ENCODE data around the gene C6orf47. TPM values are rescaled to one million over a fixed set of nuclear protein-coding genes. Genes with fewer than 3 reads are reported as not detected.

The C6orf47 gene
- total RNA-seq, 1 experiment from 2014 or later = 22.4 TPM

DNA sequence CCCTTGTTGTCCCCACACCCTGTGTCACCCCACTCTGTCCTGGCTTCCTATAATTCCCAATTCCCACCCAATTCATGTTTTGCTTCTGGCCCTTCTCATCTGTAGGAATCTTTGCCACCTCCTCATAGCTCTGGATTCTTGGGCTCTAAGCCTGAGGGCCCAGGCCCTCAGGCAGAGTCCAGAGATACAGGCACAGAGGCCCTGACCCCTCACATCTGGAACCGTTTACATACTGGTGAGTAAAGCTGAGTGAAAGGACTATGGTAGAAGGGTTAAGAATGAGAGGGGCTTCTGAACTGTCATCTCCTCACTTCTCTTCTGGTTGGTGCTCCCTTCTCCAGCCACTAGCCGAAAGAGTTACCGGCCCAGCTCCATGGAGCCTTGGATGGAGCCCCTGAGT, 26.4 kb downstream of the C6orf47 start:
- Histone ChIP-seq H3K27ac (ENCODE audit: low read length) (0 out of 2 replicates have a peak overlapping the region, but pooled peaks have one; percentile 13), H3K27me3 (ENCODE audit: control insufficient read depth, insufficient read depth, low read length) (no peaks in the 10 kb centered on the region), H3K36me3 (ENCODE audit: control insufficient read depth, insufficient read depth, low read length) (peaks cover 35% of the 10 kb centered on the region), H3K4me3 (ENCODE audit: low read depth in 2 of 2, low read length in 2 of 2) (no peak overlapping the region), H3K9me3 (ENCODE audit: control insufficient read depth, insufficient read depth, low read depth, low read length) (no peaks in the 10 kb centered on the region), H3K4me1 (ENCODE audit: control insufficient read depth, insufficient read depth, low read length) (peaks cover 11% of the 10 kb centered on the region; the same call in 1 of the 2 replicates)
- DNase-seq (ENCODE audit: low read depth, low spot score) = no peak
- intact Hi-C loops (cut with micrococcal nuclease; ENCODE audit: unreplicated experiment) = no loop called here
- no peak for ATAC-seq
- POLR2A ChIA-PET = no interaction called here
- TF ChIP-seq TCF7L2 (IDR thresholded peaks at IDR 0.05; ENCODE audit: low read depth, low read length) (no peak), CTCF (IDR thresholded peaks at IDR 0.05) (no peak), SIN3A (IDR thresholded peaks at IDR 0.05; ENCODE audit: borderline replicate concordance, insufficient read depth, low read depth, low read length) (no peak), REST (IDR thresholded peaks at IDR 0.05; ENCODE audit: insufficient read depth in 1 of 2, low read depth in 2 of 2, low read length in 1 of 2) (no peak), POLR2AphosphoS5 (IDR thresholded peaks at IDR 0.05; ENCODE audit: low read depth, low read length) (no peak)
- CTCF ChIA-PET = interaction anchor here (0.6 kb wide), 1 partner anchor 1879 kb away, joined by 3 read pairs; no protein-coding TSS in a partner anchor
- no TSS peak for BruUV-seq (replicated peaks)
- in situ Hi-C loops (cut with HindIII; ENCODE audit: low pct_unique_long_range_greater_than_20kb, low sequenced_read_pairs) = no loop called here

GRCh38 chr6:31633447-31633846, 27.1 kb downstream of the C6orf47 start:
- in situ Hi-C loops (cut with HindIII; ENCODE audit: low pct_unique_long_range_greater_than_20kb, low sequenced_read_pairs) = no loop called here
- ChIA-PET POLR2A (no interaction called here), CTCF (interaction anchor here (0.6 kb wide), 1 partner anchor 1880 kb away, joined by 3 read pairs; no protein-coding TSS in a partner anchor)
- no peak; the same call in 1 of the 2 replicates for TF ChIP-seq POLR2AphosphoS5 (IDR thresholded peaks at IDR 0.05; ENCODE audit: low read depth, low read length)
- no peak for TF ChIP-seq TCF7L2 (IDR thresholded peaks at IDR 0.05; ENCODE audit: low read depth, low read length)
- TF ChIP-seq SIN3A (IDR thresholded peaks at IDR 0.05; ENCODE audit: borderline replicate concordance, insufficient read depth, low read depth, low read length) = no peak
- no peak for TF ChIP-seq REST (IDR thresholded peaks at IDR 0.05; ENCODE audit: insufficient read depth in 1 of 2, low read depth in 2 of 2, low read length in 1 of 2)
- no peak for TF ChIP-seq CTCF (IDR thresholded peaks at IDR 0.05)
- peaks cover 11% of the 10 kb centered on the region; the same call in 1 of the 2 replicates for H3K4me1 ChIP-seq (ENCODE audit: control insufficient read depth, insufficient read depth, low read length)
- no peaks in the 10 kb centered on the region for H3K27me3 ChIP-seq (ENCODE audit: control insufficient read depth, insufficient read depth, low read length)
- no peak overlapping the region for H3K4me3 ChIP-seq (ENCODE audit: low read depth in 2 of 2, low read length in 2 of 2)
- DNase-seq (ENCODE audit: low read depth, low spot score) = no peak
- ATAC-seq = no peak
- no peaks in the 10 kb centered on the region for H3K9me3 ChIP-seq (ENCODE audit: control insufficient read depth, insufficient read depth, low read depth, low read length)
- H3K27ac ChIP-seq (ENCODE audit: low read length) = no peak overlapping the region; the same call in 1 of the 2 replicates
- peaks cover 39% of the 10 kb centered on the region for H3K36me3 ChIP-seq (ENCODE audit: control insufficient read depth, insufficient read depth, low read length)
- BruUV-seq (replicated peaks) = no TSS peak
- intact Hi-C loops (cut with micrococcal nuclease; ENCODE audit: unreplicated experiment) = no loop called here

Data from Panc1 (cell line).